IPS DF 6.9 (cell line): ENCODE results near the gene NOTCH3.

Experiments
- DNase-seq: peaks from one replicate; pipeline ENCODE4 v3.0.0-alpha.2; 2013; ENCODE audit warnings: low read depth, low spot score
- H3K27ac ChIP-seq: one replicate; pipeline ENCODE4 v1.5.1; 2013; ENCODE audit warnings: low read length, control low read depth
- H3K27me3 ChIP-seq: 2 replicates; pipeline ENCODE4 v1.6.1; 2013; ENCODE audit warnings: mild to moderate bottlenecking, low read length; ENCODE audit not compliant: control insufficient read depth, insufficient read depth
- H3K36me3 ChIP-seq: 2 replicates; pipeline ENCODE4 v1.6.1; 2013; ENCODE audit warnings: low read length; ENCODE audit not compliant: control insufficient read depth, insufficient read depth
- H3K4me1 ChIP-seq: 2 replicates; pipeline ENCODE4 v1.6.1; 2013; ENCODE audit warnings: low read length; ENCODE audit not compliant: control insufficient read depth, insufficient read depth
- H3K4me3 ChIP-seq: 2 replicates; pipeline ENCODE4 v1.5.1; 2013; ENCODE audit warnings: mild to moderate bottlenecking, low read length
- H3K9me3 ChIP-seq: 2 replicates; pipeline ENCODE4 v1.6.1; 2013; ENCODE audit warnings: low read length, inconsistent platforms; ENCODE audit not compliant: control insufficient read depth, insufficient read depth
- WGBS: extraction: QIAGEN DNeasy Blood & Tissue Kit; methylation state at CpG from one replicate; pipeline ENCODE4 v1.1.7; 2013; ENCODE audit warnings: mixed read lengths, missing lambda C conversion rate; ENCODE audit not compliant: insufficient read length, insufficient coverage; 5-methylcytosine and 5-hydroxymethylcytosine counted together

The NOTCH3 gene

DNA sequence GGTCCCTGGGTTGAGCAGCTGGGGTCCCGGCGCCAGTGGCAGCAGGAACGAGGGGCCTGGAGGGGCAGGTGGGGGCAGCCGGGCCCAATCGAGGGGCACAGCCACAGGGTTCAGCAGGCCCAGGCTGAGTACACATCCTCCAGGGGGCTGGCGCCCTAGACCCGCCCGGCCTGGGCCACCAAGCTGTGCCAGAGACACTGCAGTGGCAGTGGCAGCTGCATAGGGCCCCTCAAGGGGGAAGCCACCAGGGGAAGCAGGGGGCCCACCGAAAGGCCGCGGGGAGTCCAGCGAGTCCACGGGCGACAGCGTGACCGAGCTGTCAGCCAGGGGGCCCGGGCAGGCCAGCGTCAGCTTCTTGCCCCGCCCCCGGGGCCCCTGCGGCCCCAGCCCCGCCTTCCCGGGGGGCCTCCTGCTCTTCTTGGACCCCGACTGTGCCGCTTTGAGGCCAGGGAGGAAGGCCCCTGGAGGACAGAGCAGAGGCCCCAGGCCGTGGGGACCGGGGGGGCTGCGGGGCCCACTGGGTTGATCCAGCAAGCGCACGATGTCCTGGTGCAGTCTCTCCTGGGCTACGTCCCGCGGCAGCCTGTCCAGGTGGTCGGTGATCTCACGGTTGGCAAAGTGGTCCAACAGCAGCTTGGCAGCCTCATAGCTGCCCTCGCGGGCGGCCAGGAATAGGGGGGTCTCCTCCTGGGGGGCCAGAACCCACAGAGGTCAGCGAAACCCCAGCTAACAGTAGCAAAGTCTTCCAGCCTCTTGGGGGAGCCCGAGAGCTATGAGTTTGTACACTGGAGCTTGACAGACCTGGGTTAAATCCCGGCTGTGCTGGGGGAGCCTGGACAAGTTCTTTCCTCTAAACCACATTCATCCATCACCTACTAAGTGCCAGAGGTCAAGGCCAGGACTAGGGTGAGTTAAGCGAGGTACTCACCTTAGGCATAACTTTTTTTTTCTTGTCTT lies 39.5 kb downstream of the NOTCH3 start:
- no peaks in the 10 kb centered on the region; the same call in 1 of the 2 replicates for H3K4me1 ChIP-seq
- peaks cover 41% of the 10 kb centered on the region for H3K36me3 ChIP-seq
- WGBS = no CpG with 5 or more reads among the region's 42 CpGs
- DNase-seq = no peak
- no peak overlapping the region for H3K4me3 ChIP-seq
- H3K9me3 ChIP-seq = peaks cover 14% of the 10 kb centered on the region
- H3K27me3 ChIP-seq = no peaks in the 10 kb centered on the region
- H3K27ac ChIP-seq = no peak overlapping the region

DNA sequence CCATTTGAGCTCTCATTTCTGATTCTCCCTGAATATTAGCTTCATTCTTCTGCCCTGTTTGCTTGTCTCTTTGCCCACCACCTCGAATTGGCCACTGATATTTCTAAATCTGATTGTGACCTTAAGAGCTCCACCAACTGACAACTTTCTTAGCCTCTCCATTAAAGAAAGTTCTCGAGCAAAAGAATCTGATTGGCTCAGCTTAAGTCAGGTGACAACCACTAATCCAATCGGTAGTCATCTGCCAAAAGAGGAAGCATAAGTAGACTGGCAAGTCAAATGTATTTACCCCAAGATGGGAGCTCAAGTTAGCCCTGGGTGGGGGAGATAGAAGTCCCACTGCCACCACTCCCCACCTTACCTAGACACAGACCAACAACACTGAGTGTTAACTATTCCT lies 41.5 kb downstream of the NOTCH3 start:
- Histone ChIP-seq H3K27me3 (no peaks in the 10 kb centered on the region), H3K36me3 (peaks cover 24% of the 10 kb centered on the region), H3K4me1 (no peaks in the 10 kb centered on the region), H3K9me3 (peaks cover 9% of the 10 kb centered on the region), H3K4me3 (no peak overlapping the region), H3K27ac (no peak overlapping the region)
- no CpG with 5 or more reads among the region's 3 CpGs for WGBS
- DNase-seq = no peak

- H3K4me3 ChIP-seq = no peak overlapping the region
- H3K27me3 ChIP-seq = no peaks in the 10 kb centered on the region
- 100% methylated on average over 2 of the region's 4 CpGs for WGBS
- peaks cover 12% of the 10 kb centered on the region for H3K36me3 ChIP-seq
- no peak overlapping the region for H3K27ac ChIP-seq
- no peaks in the 10 kb centered on the region for H3K4me1 ChIP-seq
- DNase-seq = no peak
- peaks cover 9% of the 10 kb centered on the region for H3K9me3 ChIP-seq
Observed at GRCh38 chr19:15156391-15156790, 44.4 kb downstream of the NOTCH3 start.

DNA sequence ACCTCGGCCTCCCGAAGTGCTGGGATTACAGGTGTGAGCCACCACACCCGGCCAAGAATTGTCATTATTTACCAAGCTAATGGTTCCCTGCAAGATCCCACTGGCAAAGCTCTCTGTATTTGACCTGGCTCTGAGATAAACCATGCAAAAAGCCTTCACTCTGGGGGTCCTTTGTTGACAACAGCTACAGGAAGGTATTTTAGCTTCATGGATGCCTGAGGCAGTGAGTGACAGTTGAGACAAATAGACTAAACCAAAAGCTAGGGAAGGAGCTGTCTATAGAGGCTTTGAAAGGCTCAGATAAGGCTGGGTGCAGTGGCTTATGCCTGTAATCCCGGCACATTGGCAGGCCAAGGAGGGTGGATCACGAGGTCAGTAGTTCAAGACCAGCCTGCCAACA lies 45.5 kb downstream of the NOTCH3 start:
- no CpG with 5 or more reads among the region's 5 CpGs for WGBS

GRCh38 chr19:15154002-15154612 lies 46.7 kb downstream of the NOTCH3 start:
- Histone ChIP-seq H3K27me3 (no peaks in the 10 kb centered on the region), H3K27ac (no peak overlapping the region), H3K36me3 (no peaks in the 10 kb centered on the region), H3K4me3 (no peak overlapping the region), H3K9me3 (peaks cover under 1% of the 10 kb centered on the region), H3K4me1 (no peaks in the 10 kb centered on the region)
- DNase-seq = no peak
- no CpG with 5 or more reads among the region's 3 CpGs for WGBS

More for the DNA sequence above, 45.5 kb downstream of the NOTCH3 start:
- Histone ChIP-seq H3K27me3 (no peaks in the 10 kb centered on the region), H3K27ac (no peak overlapping the region), H3K4me3 (no peak overlapping the region), H3K36me3 (peaks cover under 1% of the 10 kb centered on the region; the same call in 1 of the 2 replicates), H3K4me1 (no peaks in the 10 kb centered on the region), H3K9me3 (peaks cover 9% of the 10 kb centered on the region)
- DNase-seq = no peak

DNA sequence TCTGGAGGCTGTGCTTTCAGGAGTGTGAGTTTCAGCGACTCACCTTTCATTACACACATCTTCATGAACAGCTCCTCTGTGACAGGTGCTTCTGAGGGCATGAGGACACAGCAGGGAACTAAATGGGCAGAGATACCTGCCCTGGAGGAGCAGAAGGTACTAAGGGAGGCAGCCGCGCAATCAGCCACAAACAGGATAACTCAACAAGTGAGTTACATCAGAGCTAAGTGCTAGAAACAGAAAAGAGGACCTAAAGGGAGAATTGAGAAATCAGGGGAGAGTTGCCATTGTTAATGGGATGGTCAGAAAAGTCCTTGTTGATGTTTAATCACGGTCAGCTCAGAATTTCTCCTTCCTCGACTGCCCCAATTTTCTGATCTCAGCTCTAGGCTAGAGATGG lies 51.1 kb downstream of the NOTCH3 start:
- no CpG with 5 or more reads among the region's 5 CpGs for WGBS
- no peak for DNase-seq
- no peaks in the 10 kb centered on the region for H3K27me3 ChIP-seq
- H3K36me3 ChIP-seq = no peaks in the 10 kb centered on the region
- no peak overlapping the region for H3K4me3 ChIP-seq
- H3K4me1 ChIP-seq = no peaks in the 10 kb centered on the region
- H3K27ac ChIP-seq = no peak overlapping the region
- H3K9me3 ChIP-seq = no peaks in the 10 kb centered on the region

GRCh38 chr19:15147090-15147489 lies 53.7 kb downstream of the NOTCH3 start:
- H3K9me3 ChIP-seq = no peaks in the 10 kb centered on the region
- no peak for DNase-seq
- WGBS = no CpG with 5 or more reads among the region's 1 CpG
- no peak overlapping the region for H3K4me3 ChIP-seq
- no peaks in the 10 kb centered on the region for H3K27me3 ChIP-seq
- H3K4me1 ChIP-seq = no peaks in the 10 kb centered on the region
- H3K27ac ChIP-seq = no peak overlapping the region
- no peaks in the 10 kb centered on the region for H3K36me3 ChIP-seq

DNA sequence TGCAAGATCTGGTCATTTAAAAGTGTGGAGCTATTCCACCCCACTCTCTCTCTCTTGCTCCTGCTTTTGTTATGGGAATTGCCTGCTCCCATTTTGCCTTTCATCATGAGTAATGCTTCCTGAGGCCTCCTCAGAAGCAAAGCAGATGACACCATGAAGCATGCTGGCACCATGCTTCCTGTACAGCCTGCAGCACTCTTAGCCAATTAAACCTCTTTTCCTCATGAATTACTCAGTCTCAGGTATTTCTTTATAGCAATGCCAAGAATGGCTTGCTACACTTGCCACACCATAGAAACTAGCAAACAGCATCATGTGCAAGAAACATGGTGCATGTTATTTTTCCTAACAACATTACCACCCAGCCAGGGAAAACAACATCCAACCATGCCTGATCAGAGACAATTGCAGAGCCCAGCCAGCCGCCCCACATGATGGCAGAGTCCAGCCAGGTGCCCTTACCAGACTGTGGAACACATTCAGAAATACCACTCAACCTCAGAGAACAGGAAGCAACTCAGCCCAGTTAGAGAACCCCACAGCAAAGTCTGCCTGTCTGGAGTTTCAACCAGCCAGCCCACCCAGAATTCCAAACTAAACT lies 56.6 kb downstream of the NOTCH3 start:
- Histone ChIP-seq H3K4me3 (no peak overlapping the region), H3K27ac (no peak overlapping the region), H3K27me3 (no peaks in the 10 kb centered on the region), H3K9me3 (no peaks in the 10 kb centered on the region), H3K4me1 (no peaks in the 10 kb centered on the region), H3K36me3 (no peaks in the 10 kb centered on the region)
- no CpG with 5 or more reads among the region's 1 CpG for WGBS
- DNase-seq = no peak

DNA sequence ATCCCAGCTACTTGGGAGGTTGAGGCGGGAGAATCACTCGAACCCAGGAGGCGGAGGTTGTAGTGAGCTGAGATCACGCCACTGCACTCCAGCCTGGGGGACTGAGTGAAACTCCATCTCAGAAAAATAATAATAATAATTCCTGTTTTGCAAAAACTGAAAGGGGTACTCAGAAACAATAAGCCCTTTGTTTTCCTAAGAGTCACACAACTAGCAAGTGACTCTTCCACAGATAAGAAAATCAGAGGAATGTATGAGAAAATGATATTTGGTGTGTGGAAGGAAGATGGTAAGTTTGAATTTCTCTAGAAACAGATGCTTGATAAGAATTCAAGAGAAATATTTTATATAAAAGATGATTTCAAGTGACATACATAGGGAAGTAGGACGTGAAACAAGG lies 58.5 kb downstream of the NOTCH3 start:
- H3K36me3 ChIP-seq = no peaks in the 10 kb centered on the region
- H3K27me3 ChIP-seq = no peaks in the 10 kb centered on the region
- peaks cover 4% of the 10 kb centered on the region; the same call in 1 of the 2 replicates for H3K9me3 ChIP-seq
- no CpG with 5 or more reads among the region's 5 CpGs for WGBS
- DNase-seq = no peak
- no peaks in the 10 kb centered on the region for H3K4me1 ChIP-seq
- no peak overlapping the region for H3K4me3 ChIP-seq
- no peak overlapping the region for H3K27ac ChIP-seq

DNA sequence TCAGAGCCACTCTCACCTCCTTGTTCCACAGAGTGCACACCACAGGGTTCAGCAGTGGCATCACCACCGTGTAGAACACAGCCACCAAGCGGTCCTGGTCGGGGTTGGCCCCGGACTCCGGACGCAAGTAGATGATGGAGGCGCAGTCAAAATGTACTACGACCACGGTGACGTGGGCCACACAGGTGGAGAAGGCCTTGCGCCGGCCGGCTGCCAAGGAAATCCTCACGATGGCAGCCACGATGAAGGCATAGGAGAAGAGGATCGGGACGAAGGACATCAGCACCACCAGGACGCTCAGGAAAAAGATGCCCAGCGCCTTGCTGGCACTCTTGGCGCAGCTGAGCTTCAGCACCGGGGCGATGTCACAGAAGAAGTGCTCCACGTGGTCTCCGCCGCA lies 59.7 kb downstream of the NOTCH3 start:
- Histone ChIP-seq H3K4me1 (no peaks in the 10 kb centered on the region), H3K9me3 (peaks cover 4% of the 10 kb centered on the region; the same call in 1 of the 2 replicates), H3K36me3 (no peaks in the 10 kb centered on the region), H3K27me3 (no peaks in the 10 kb centered on the region), H3K27ac (no peak overlapping the region), H3K4me3 (no peak overlapping the region)
- no peak for DNase-seq
- WGBS = no CpG with 5 or more reads among the region's 25 CpGs
